Lung (tissue), 12 donors: Measurements from ENCODE around the gene CALM1. TPM values are rescaled to one million over a fixed set of nuclear protein-coding genes. Genes with fewer than 3 reads are reported as not detected.
A peak's percentile ranks its signal among the peaks of the same experiment; 100 is the strongest.

Source experiments
- ATAC-seq: fragments of 200-7000 bp; cut with Tn5 transposase; one replicate; pipeline ENCODE4 v1.9.1; 2020; ENCODE audit warnings: moderate number of reproducible peaks; ENCODE audit not compliant: insufficient read depth, low FRiP score
- DNase-seq, 3 donors: peaks; one replicate each; pipeline ENCODE4 v3.0.0-alpha.2; 2013 to 2017
- H3K27ac ChIP-seq, 2 donors: one replicate each; pipeline ENCODE4 v1.5.1; 2013; ENCODE audit warnings: mild to moderate bottlenecking in 2 of 2, moderate library complexity in 2 of 2, control low read depth in 1 of 2, inconsistent platforms in 1 of 2, low read depth in 1 of 2, low read length in 1 of 2
- H3K27me3 ChIP-seq, 3 donors: one replicate each; pipeline ENCODE4 v1.5.1; 2013; ENCODE audit warnings: low read length in 2 of 3; ENCODE audit not compliant: control insufficient read depth in 3 of 3, insufficient read depth in 3 of 3
- H3K36me3 ChIP-seq, 4 donors: one replicate each; pipeline ENCODE4 v1.5.1; 2013; ENCODE audit warnings: low read length in 4 of 4, mild to moderate bottlenecking in 1 of 4, moderate library complexity in 1 of 4; ENCODE audit not compliant: control insufficient read depth in 4 of 4, insufficient read depth in 4 of 4
- H3K4me1 ChIP-seq, 5 donors: one replicate each; pipeline ENCODE4 v1.5.1; 2013; ENCODE audit warnings: low read length in 5 of 5, mild to moderate bottlenecking in 2 of 5, moderate library complexity in 1 of 5; ENCODE audit not compliant: control insufficient read depth in 5 of 5, insufficient read depth in 5 of 5
- H3K4me3 ChIP-seq: one replicate; pipeline ENCODE4 v1.5.1; 2013; ENCODE audit warnings: mild to moderate bottlenecking, control low read depth, moderate library complexity
- H3K9ac ChIP-seq, 2 donors: one replicate each; pipeline ENCODE4 v1.5.1; 2013; ENCODE audit warnings: low read length in 2 of 2, control low read depth in 1 of 2; ENCODE audit not compliant: insufficient read depth in 1 of 2
- H3K9me3 ChIP-seq, 4 donors: one replicate each; pipeline ENCODE4 v1.5.1; 2013; ENCODE audit warnings: low read length in 3 of 4, mild to moderate bottlenecking in 1 of 4, moderate library complexity in 1 of 4; ENCODE audit not compliant: control insufficient read depth in 4 of 4, insufficient read depth in 3 of 4
- CTCF ChIP-seq: IDR thresholded peaks from 2 replicates; pipeline ENCODE4 v1.5.1; 2012; ENCODE audit warnings: mild to moderate bottlenecking; ENCODE audit errors: control extremely low read depth, extremely low read depth
- WGBS, 2 donors: extraction: QIAGEN DNeasy Blood & Tissue Kit; methylation state at CpG; one replicate each; pipeline ENCODE4 v1.1.7; 2013; 5-methylcytosine and 5-hydroxymethylcytosine counted together
- polyA plus RNA-seq, 2 donors: library from polyadenylated mRNA; stranded (reverse); fragments of 200-250 nt; gene quantifications; one replicate each; pipeline ENCODE4 v1.2.1, GENCODE V29; 2013
- total RNA-seq, 2 donors: library from RNA; depleted of rRNA in 1 of 2; stranded (reverse); fragments of >200 nt in 1 of 2; gene quantifications; one replicate each; pipeline ENCODE4 v1.2.1, GENCODE V29; 2014 to 2021
- donor health status: control.
- donor health status: control.
- donor health status: Bipolar disorder and iron deficiency.
- donor health status: healthy.
- donor health status: DM: yes; HTN: yes; CAD: no.

CALM1 gene
- total and polyA plus RNA-seq, 4 donors, result 364 to 543 (median 478) TPM

- no peak overlapping the region for H3K27ac ChIP-seq
- no peaks in the 10 kb centered on the region for H3K27me3 ChIP-seq
- H3K4me1 ChIP-seq, result no peaks in the 10 kb centered on the region
- no peak for TF ChIP-seq CTCF
- DNase-seq (no peak), ATAC-seq (no peak)
- no peaks in the 10 kb centered on the region for H3K9me3 ChIP-seq
- WGBS, 2 donors, result 63 to 89% methylated on average over 1 of the region's 1 CpG
- H3K4me3 ChIP-seq, result no peak overlapping the region
- no peak overlapping the region for H3K9ac ChIP-seq
- H3K36me3 ChIP-seq, result no peaks in the 10 kb centered on the region
Measured at GRCh38 chr14:90368946-90369721, 27.7 kb upstream of the CALM1 start.

- Histone ChIP-seq H3K9me3 (no peaks in the 10 kb centered on the region), H3K4me3 (no peak overlapping the region), H3K9ac (no peak overlapping the region), H3K27ac (no peak overlapping the region), H3K27me3 (no peaks in the 10 kb centered on the region), H3K4me1 (no peaks in the 10 kb centered on the region), H3K36me3 (no peaks in the 10 kb centered on the region)
- ATAC-seq (no peak), DNase-seq (peak in 1 of 3 donors; percentile 30)
- no peak for TF ChIP-seq CTCF
- 83 to 96% methylated on average over 6 of the region's 6 CpGs for WGBS, 2 donors
Measured at GRCh38 chr14:90373887-90374286, 22.9 kb upstream of the CALM1 start.

- no peak for DNase-seq
- Histone ChIP-seq H3K9ac (no peak overlapping the region), H3K4me3 (no peak overlapping the region), H3K36me3 (no peaks in the 10 kb centered on the region), H3K27me3 (no peaks in the 10 kb centered on the region), H3K4me1 (no peaks in the 10 kb centered on the region), H3K9me3 (no peaks in the 10 kb centered on the region), H3K27ac (no peak overlapping the region)
- 86 to 94% methylated on average over 4 of the region's 4 CpGs for WGBS, 2 donors
- no peak for TF ChIP-seq CTCF
- no peak for ATAC-seq
Measured at GRCh38 chr14:90374813-90375212, 22.0 kb upstream of the CALM1 start.
